ENCODE measurements around the gene LDLRAP1. TPM values are rescaled to one million over a fixed set of nuclear protein-coding genes. Genes with fewer than 3 reads are reported as not detected.

LDLRAP1 gene
- total RNA-seq, 4 donors from 2014 or later = 28.0 to 50.5 (median 40.7) TPM

DNA sequence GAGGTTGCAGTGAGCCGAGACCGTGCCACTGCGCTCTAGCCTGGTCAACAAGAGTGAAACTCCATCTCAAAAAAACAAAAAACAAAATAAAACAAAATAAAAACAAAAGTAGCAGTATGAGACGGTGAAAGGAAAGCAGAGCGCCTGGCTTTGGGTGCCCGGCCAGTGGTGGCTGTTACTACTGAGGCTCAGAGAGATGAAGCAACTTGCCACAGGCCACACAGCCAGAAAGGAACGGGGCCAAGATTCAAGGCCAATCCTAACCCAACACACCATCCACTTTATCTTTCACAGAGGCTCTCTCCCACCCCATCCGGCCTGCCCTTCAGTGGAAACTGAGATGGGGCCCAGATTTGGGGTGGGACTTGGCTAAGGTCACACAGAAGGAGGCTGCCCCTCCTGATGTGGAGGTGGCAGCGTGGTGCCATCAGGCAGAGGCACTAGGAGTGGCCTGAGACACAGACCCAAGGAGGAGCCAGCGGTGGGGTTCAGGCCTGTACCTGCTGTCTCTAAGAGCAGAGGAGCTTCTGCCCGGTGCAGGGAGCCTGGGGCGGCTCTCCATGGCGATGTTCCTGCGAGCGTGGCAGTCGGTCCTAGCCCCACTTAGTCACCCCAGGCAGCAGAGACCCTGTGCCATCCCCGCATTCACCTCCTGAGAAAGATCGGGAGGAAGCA, 33.2 kb downstream of the LDLRAP1 start:
- no peak overlapping the region for H3K27ac ChIP-seq
- DNase-seq (ENCODE audit: low spot score in 2 of 2) = no peak
- no peak for TF ChIP-seq EP300 (IDR thresholded peaks at IDR 0.05)
- no peak for TF ChIP-seq POLR2A (IDR thresholded peaks at IDR 0.05)
- TF ChIP-seq, protein P1, sequence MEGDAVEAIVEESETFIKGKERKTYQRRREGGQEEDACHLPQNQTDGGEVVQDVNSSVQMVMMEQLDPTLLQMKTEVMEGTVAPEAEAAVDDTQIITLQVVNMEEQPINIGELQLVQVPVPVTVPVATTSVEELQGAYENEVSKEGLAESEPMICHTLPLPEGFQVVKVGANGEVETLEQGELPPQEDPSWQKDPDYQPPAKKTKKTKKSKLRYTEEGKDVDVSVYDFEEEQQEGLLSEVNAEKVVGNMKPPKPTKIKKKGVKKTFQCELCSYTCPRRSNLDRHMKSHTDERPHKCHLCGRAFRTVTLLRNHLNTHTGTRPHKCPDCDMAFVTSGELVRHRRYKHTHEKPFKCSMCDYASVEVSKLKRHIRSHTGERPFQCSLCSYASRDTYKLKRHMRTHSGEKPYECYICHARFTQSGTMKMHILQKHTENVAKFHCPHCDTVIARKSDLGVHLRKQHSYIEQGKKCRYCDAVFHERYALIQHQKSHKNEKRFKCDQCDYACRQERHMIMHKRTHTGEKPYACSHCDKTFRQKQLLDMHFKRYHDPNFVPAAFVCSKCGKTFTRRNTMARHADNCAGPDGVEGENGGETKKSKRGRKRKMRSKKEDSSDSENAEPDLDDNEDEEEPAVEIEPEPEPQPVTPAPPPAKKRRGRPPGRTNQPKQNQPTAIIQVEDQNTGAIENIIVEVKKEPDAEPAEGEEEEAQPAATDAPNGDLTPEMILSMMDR (IDR thresholded peaks at IDR 0.05) = no peak
- TF ChIP-seq POLR2AphosphoS5 (IDR thresholded peaks at IDR 0.05) = no peak
- H3K4me1 ChIP-seq = peaks cover 15% of the 10 kb centered on the region
- no peaks in the 10 kb centered on the region for H3K9me3 ChIP-seq
- no peaks in the 10 kb centered on the region for H3K27me3 ChIP-seq
- 89% methylated on average over 18 of the region's 18 CpGs for WGBS
- H3K4me3 ChIP-seq = no peak overlapping the region
- H3K36me3 ChIP-seq = no peaks in the 10 kb centered on the region

GRCh38 chr1:25577134-25577920, 33.9 kb downstream of the LDLRAP1 start:
- no peak for TF ChIP-seq POLR2AphosphoS5 (IDR thresholded peaks at IDR 0.05)
- TF ChIP-seq POLR2A (IDR thresholded peaks at IDR 0.05) = no peak
- TF ChIP-seq EP300 (IDR thresholded peaks at IDR 0.05) = no peak
- H3K9me3 ChIP-seq = no peaks in the 10 kb centered on the region
- H3K36me3 ChIP-seq = no peaks in the 10 kb centered on the region
- no peak for DNase-seq (ENCODE audit: low spot score in 2 of 2)
- H3K27me3 ChIP-seq = no peaks in the 10 kb centered on the region
- peaks cover 15% of the 10 kb centered on the region for H3K4me1 ChIP-seq
- WGBS = 73% methylated on average over 20 of the region's 21 CpGs
- no peak overlapping the region for H3K27ac ChIP-seq
- no peak overlapping the region for H3K4me3 ChIP-seq

- Histone ChIP-seq H3K27ac (no peak overlapping the region), H3K4me1 (no peaks in the 10 kb centered on the region), H3K9me3 (no peaks in the 10 kb centered on the region), H3K27me3 (no peaks in the 10 kb centered on the region), H3K36me3 (no peaks in the 10 kb centered on the region), H3K4me3 (no peak overlapping the region)
- 82% methylated on average over 19 of the region's 19 CpGs for WGBS
- DNase-seq (ENCODE audit: low spot score in 2 of 2) = no peak
- TF ChIP-seq POLR2A (IDR thresholded peaks at IDR 0.05) = no peak
- TF ChIP-seq, protein P1 (IDR thresholded peaks at IDR 0.05) = no peak
- TF ChIP-seq POLR2AphosphoS5 (IDR thresholded peaks at IDR 0.05) = no peak
- no peak for TF ChIP-seq EP300 (IDR thresholded peaks at IDR 0.05)
These were observed 36.2 kb downstream of the LDLRAP1 start for GRCh38 chr1:25579292-25580252.

DNA sequence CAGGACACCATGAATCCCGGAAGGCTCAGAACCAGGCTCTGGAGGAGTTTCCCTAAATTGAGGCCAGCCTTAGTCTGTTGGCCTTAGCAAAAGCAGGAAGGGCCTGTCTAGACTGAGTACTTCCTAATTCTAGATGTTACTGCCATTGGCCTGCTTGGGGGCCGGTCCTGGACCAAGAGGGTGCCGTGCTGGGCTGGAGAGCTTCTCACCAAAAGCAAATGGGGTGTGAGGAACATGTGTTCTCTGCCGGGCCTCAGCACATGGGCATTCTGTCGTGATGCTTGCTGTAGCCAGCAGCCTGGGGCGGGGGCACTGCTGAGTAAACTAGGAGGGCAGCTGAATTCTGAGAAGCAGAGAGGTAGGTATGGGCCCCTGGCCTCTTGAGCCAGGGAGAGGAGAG, 37.5 kb downstream of the LDLRAP1 start:
- Histone ChIP-seq H3K27ac (no peak overlapping the region), H3K9me3 (no peaks in the 10 kb centered on the region), H3K36me3 (no peaks in the 10 kb centered on the region), H3K27me3 (no peaks in the 10 kb centered on the region), H3K4me1 (no peaks in the 10 kb centered on the region), H3K4me3 (no peak overlapping the region)
- WGBS = 87% methylated on average over 6 of the region's 6 CpGs
- no peak for DNase-seq (ENCODE audit: low spot score in 2 of 2)
- TF ChIP-seq POLR2A (IDR thresholded peaks at IDR 0.05) (no peak), POLR2AphosphoS5 (IDR thresholded peaks at IDR 0.05) (no peak), EP300 (IDR thresholded peaks at IDR 0.05) (no peak)
- TF ChIP-seq, protein P1 (IDR thresholded peaks at IDR 0.05) = no peak

DNA sequence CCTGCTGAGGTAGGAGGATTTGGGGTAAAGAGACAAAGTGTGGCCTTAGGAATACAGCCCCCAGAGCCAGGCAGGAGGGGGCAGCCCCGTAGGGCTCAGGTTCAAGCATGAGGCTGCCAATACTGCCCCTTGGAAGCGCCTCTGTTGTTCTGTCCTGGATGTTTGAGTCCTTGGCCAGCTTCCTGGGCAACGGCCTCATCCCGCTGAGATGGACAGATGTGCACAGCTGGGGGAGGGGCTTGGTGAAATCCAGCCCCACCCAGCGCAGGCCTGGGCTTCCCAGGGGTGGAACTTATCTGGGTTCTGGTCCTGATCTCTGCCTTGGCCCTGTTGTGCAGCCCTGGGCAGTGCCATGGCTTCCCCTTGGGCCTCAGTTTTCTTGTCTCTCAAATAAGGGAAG, 38.4 kb downstream of the LDLRAP1 start:
- Histone ChIP-seq H3K9me3 (no peaks in the 10 kb centered on the region), H3K27me3 (no peaks in the 10 kb centered on the region), H3K27ac (no peak overlapping the region), H3K4me1 (no peaks in the 10 kb centered on the region), H3K4me3 (no peak overlapping the region), H3K36me3 (no peaks in the 10 kb centered on the region)
- TF ChIP-seq POLR2AphosphoS5 (IDR thresholded peaks at IDR 0.05) (no peak), EP300 (IDR thresholded peaks at IDR 0.05) (no peak), POLR2A (IDR thresholded peaks at IDR 0.05) (no peak)
- TF ChIP-seq, protein P1 (IDR thresholded peaks at IDR 0.05) = no peak
- WGBS = 75% methylated on average over 3 of the region's 5 CpGs
- no peak for DNase-seq (ENCODE audit: low spot score in 2 of 2)

All from suprapubic skin (tissue), 4 donors.